Muscle of arm (tissue), 14 donors: Measurements from ENCODE around the gene LRGUK. TPM values are rescaled to one million over a fixed set of nuclear protein-coding genes. Genes with fewer than 3 reads are reported as not detected.
"Not testable (repeated sequence)": the region's sequence is repeated elsewhere in the genome, so short reads cannot be mapped to it uniquely, and the experiment has no call there.

Source experiments
- DNase-seq: peaks from one replicate; pipeline ENCODE4 v3.0.0-alpha.2; 2013
- long read RNA-seq, 11 donors: transcript quantifications; one replicate each; lab custom pipeline, GENCODE V29; 2026
- polyA plus RNA-seq, 12 donors: library from polyadenylated mRNA; unstranded; fragments of 120-200 nt; gene quantifications; one replicate each; pipeline ENCODE4 v1.2.1, GENCODE V29; 2013; ENCODE audit not compliant: insufficient read length in 12 of 12

The LRGUK gene
- polyA plus RNA-seq = 1 to 10 TPM in 5 of 12 donors, under 1 TPM in 5, not detected in 2; 0.23 to 2.4 (median 0.85) TPM
- long read RNA-seq, donor 1 = 0 reads
- long read RNA-seq, donor 2 = 0 reads
- long read RNA-seq, donor 3 = 0 reads
- long read RNA-seq, donor 4 = 0 reads
- long read RNA-seq, donor 5 = 0 reads
- long read RNA-seq, donor 6 = 0 reads
- long read RNA-seq, donor 7 = 0 reads
- long read RNA-seq, donor 8 = 0 reads
- long read RNA-seq, donor 9 = 0 reads
- long read RNA-seq, donor 10 = 0 reads
- long read RNA-seq, donor 11 = 0 reads

GRCh38 chr7:134126966-134127848 lies at the start of gene LRGUK:
Gene LRGUK, plus strand, starts transcription at chr7:134127340. Its CDS starts 28 bp downstream, at chr7:134127368.
- peak; percentile 85 for DNase-seq

GRCh38 chr7:134077560-134077959 lies 49.6 kb upstream of the LRGUK start:
- DNase-seq = not testable (repeated sequence)

GRCh38 chr7:134078991-134079390 lies 48.1 kb upstream of the LRGUK start:
- no peak for DNase-seq

- DNase-seq = no peak
These were observed 45.4 kb upstream of the LRGUK start for GRCh38 chr7:134081695-134082094.

GRCh38 chr7:134083766-134084487 lies 43.2 kb upstream of the LRGUK start:
- DNase-seq = no peak

GRCh38 chr7:134084488-134085144 lies 42.5 kb upstream of the LRGUK start:
- DNase-seq = no peak

GRCh38 chr7:134085311-134085710 lies 41.8 kb upstream of the LRGUK start:
- no peak for DNase-seq

GRCh38 chr7:134086998-134087735 lies 40.0 kb upstream of the LRGUK start:
- DNase-seq = no peak

GRCh38 chr7:134088199-134088598 lies 38.9 kb upstream of the LRGUK start:
- DNase-seq = no peak

- DNase-seq = no peak
These were observed 37.7 kb upstream of the LRGUK start for GRCh38 chr7:134089446-134089845.

- no peak for DNase-seq
These were observed 29.1 kb upstream of the LRGUK start for GRCh38 chr7:134098072-134098471.

GRCh38 chr7:134101716-134102115 lies 25.4 kb upstream of the LRGUK start:
- no peak for DNase-seq

GRCh38 chr7:134104166-134104565 lies 23.0 kb upstream of the LRGUK start:
- no peak for DNase-seq

GRCh38 chr7:134105841-134106240 lies 21.3 kb upstream of the LRGUK start:
- no peak for DNase-seq

GRCh38 chr7:134108802-134109201 lies 18.3 kb upstream of the LRGUK start:
- DNase-seq = no peak

GRCh38 chr7:134113655-134114054 lies 13.5 kb upstream of the LRGUK start:
- DNase-seq = no peak

- no peak for DNase-seq
These were observed 12.1 kb upstream of the LRGUK start for GRCh38 chr7:134114992-134115391.

GRCh38 chr7:134120405-134120804 lies 6.7 kb upstream of the LRGUK start:
- no peak for DNase-seq

GRCh38 chr7:134121632-134122139 lies 5.5 kb upstream of the LRGUK start:
- no peak for DNase-seq

- no peak for DNase-seq
These were observed 4.2 kb upstream of the LRGUK start for GRCh38 chr7:134122980-134123379.

- no peak for DNase-seq
These were observed 994 bp upstream of the LRGUK start for GRCh38 chr7:134126146-134126545.
